Measurements from ENCODE around the gene TRDN.

The TRDN gene

GRCh38 chr6:123363912-123364311, 272.8 kb downstream of the TRDN start:
- Histone ChIP-seq H4K20me1 (ENCODE audit: insufficient read depth, low read length) (no peaks in the 10 kb centered on the region), H3F3A (ENCODE audit: insufficient read depth, low read length) (no peaks in the 10 kb centered on the region), H3K9me3 (ENCODE audit: low read length) (no peaks in the 10 kb centered on the region), H3K4me2 (ENCODE audit: low read length) (no peak overlapping the region), H3K36me3 (ENCODE audit: insufficient read depth, low read length) (no peaks in the 10 kb centered on the region), H3K27ac (ENCODE audit: low read depth, low read length, poor library complexity, severe bottlenecking) (no peak overlapping the region), H3K79me2 (ENCODE audit: insufficient read depth, low read length) (no peaks in the 10 kb centered on the region), H3K27me3 (ENCODE audit: insufficient read depth, low read length) (no peaks in the 10 kb centered on the region), H3K9ac (ENCODE audit: low read length) (no peak overlapping the region), H3K4me1 (ENCODE audit: insufficient read depth, low read length, severe bottlenecking) (no peaks in the 10 kb centered on the region), H3K4me3 (ENCODE audit: low read depth, low read length, poor library complexity, severe bottlenecking) (no peak overlapping the region), H2AFZ (ENCODE audit: low read length) (no peak overlapping the region), H3K9me2 (ENCODE audit: low read depth, low read length) (no peaks in the 10 kb centered on the region)
- TF ChIP-seq EZH2 (IDR thresholded peaks at IDR 0.05; ENCODE audit: borderline replicate concordance, low read length), result no peak
- TF ChIP-seq CTCF (IDR thresholded peaks at IDR 0.05; ENCODE audit: low read length), result no peak

DNA sequence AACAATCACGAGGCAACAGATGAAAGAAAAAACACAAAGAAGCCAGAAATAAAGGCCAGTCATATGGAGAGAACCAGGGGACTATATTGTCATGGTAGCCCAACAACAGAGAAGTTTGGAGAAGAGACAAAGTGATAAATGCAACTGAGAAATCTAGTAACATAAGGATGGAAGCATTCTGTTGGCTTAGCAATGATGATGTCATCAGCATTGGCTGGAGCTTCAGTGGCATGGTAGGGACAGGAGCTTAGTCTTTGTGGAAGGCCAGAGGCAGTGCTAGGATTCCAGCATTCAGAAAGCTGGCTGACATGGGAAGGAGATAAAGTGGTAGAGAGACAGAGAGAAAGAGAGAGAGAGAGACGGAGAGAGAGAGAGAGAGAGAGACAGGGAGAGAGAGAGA, 276.4 kb downstream of the TRDN start:
- H4K20me1 ChIP-seq (ENCODE audit: insufficient read depth, low read length), result no peaks in the 10 kb centered on the region
- no peak overlapping the region for H3K9ac ChIP-seq (ENCODE audit: low read length)
- H3K4me1 ChIP-seq (ENCODE audit: insufficient read depth, low read length, severe bottlenecking), result no peaks in the 10 kb centered on the region
- no peaks in the 10 kb centered on the region for H3K27me3 ChIP-seq (ENCODE audit: insufficient read depth, low read length)
- H3K79me2 ChIP-seq (ENCODE audit: insufficient read depth, low read length), result no peaks in the 10 kb centered on the region
- TF ChIP-seq CTCF (IDR thresholded peaks at IDR 0.05; ENCODE audit: low read length), result no peak
- TF ChIP-seq EZH2 (IDR thresholded peaks at IDR 0.05; ENCODE audit: borderline replicate concordance, low read length), result no peak
- no peak overlapping the region for H2AFZ ChIP-seq (ENCODE audit: low read length)
- no peaks in the 10 kb centered on the region for H3F3A ChIP-seq (ENCODE audit: insufficient read depth, low read length)
- H3K4me3 ChIP-seq (ENCODE audit: low read depth, low read length, poor library complexity, severe bottlenecking), result no peak overlapping the region
- no peaks in the 10 kb centered on the region for H3K9me3 ChIP-seq (ENCODE audit: low read length)
- no peak overlapping the region for H3K4me2 ChIP-seq (ENCODE audit: low read length)
- H3K9me2 ChIP-seq (ENCODE audit: low read depth, low read length), result no peaks in the 10 kb centered on the region
- no peak overlapping the region for H3K27ac ChIP-seq (ENCODE audit: low read depth, low read length, poor library complexity, severe bottlenecking)
- H3K36me3 ChIP-seq (ENCODE audit: insufficient read depth, low read length), result no peaks in the 10 kb centered on the region

DNA sequence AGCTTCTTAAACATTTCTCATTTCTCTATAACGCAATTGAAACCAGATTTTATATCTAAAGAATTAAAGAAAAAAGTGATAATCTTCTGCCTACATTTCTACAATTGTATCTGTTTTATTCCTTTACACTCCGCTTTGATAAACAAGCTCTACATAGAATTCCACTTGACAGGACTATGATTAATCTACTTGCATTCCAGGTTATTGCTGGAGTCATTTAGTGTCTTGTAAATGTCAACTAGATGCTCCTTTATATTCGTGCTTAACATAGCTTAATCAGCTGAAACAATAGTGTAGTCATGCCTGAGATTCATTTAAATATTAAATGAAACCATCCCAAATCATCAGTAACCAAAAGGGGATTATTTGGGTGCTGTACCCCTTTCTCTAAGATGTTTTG, 284.0 kb downstream of the TRDN start:
- no peaks in the 10 kb centered on the region for H3F3A ChIP-seq (ENCODE audit: insufficient read depth, low read length)
- no peak overlapping the region for H2AFZ ChIP-seq (ENCODE audit: low read length)
- H3K4me2 ChIP-seq (ENCODE audit: low read length), result no peak overlapping the region
- H3K9me3 ChIP-seq (ENCODE audit: low read length), result no peaks in the 10 kb centered on the region
- H4K20me1 ChIP-seq (ENCODE audit: insufficient read depth, low read length), result no peaks in the 10 kb centered on the region
- H3K27ac ChIP-seq (ENCODE audit: low read depth, low read length, poor library complexity, severe bottlenecking), result no peak overlapping the region
- no peak overlapping the region for H3K9ac ChIP-seq (ENCODE audit: low read length)
- H3K36me3 ChIP-seq (ENCODE audit: insufficient read depth, low read length), result no peaks in the 10 kb centered on the region
- no peaks in the 10 kb centered on the region for H3K27me3 ChIP-seq (ENCODE audit: insufficient read depth, low read length)
- H3K4me3 ChIP-seq (ENCODE audit: low read depth, low read length, poor library complexity, severe bottlenecking), result no peak overlapping the region
- no peaks in the 10 kb centered on the region for H3K79me2 ChIP-seq (ENCODE audit: insufficient read depth, low read length)
- no peaks in the 10 kb centered on the region for H3K9me2 ChIP-seq (ENCODE audit: low read depth, low read length)
- H3K4me1 ChIP-seq (ENCODE audit: insufficient read depth, low read length, severe bottlenecking), result no peaks in the 10 kb centered on the region
- no peak for TF ChIP-seq EZH2 (IDR thresholded peaks at IDR 0.05; ENCODE audit: borderline replicate concordance, low read length)
- no peak for TF ChIP-seq CTCF (IDR thresholded peaks at IDR 0.05; ENCODE audit: low read length)
